Measurements from ENCODE around the gene SLC24A3.

- TF ChIP-seq CTCF (IDR thresholded peaks at IDR 0.05; ENCODE audit: low read depth, low read length) (no peak), EZH2phosphoT487 (IDR thresholded peaks at IDR 0.05; ENCODE audit: low read depth) (no peak)
These were observed 39.1 kb downstream of the SLC24A3 start for GRCh38 chr20:19251506-19251905.
